NOMO-1 treated with DMSO at 0.1 percent for 48 hours (cell line): ENCODE results near the gene CAPRIN2.

ENCODE experiments used
- DNase-seq: peaks from one replicate; lab custom pipeline; 2025; ENCODE audit not compliant: unreplicated experiment; lab: John Stamatoyannopoulos, UW

The CAPRIN2 gene

DNA sequence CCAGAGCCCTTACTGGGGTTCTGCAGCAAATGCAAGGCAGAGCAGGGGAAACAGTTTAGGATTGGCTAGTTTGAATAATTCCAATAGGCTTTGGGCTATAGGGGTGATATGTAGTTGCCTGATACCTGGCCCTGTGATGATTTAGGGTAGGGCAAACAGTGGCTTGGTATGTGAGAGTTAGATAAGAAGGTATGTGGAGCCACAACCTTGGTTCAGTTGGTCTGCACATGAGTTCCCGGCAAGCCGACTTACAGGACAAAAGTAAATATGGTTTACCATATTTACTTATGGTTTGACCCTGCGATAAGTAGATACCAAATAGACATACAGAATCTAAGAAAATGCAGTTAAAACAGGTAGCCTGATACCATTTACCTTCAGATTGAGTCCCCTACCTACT, 8.3 kb upstream of the CAPRIN2 start:
- DNase-seq = no peak

DNA sequence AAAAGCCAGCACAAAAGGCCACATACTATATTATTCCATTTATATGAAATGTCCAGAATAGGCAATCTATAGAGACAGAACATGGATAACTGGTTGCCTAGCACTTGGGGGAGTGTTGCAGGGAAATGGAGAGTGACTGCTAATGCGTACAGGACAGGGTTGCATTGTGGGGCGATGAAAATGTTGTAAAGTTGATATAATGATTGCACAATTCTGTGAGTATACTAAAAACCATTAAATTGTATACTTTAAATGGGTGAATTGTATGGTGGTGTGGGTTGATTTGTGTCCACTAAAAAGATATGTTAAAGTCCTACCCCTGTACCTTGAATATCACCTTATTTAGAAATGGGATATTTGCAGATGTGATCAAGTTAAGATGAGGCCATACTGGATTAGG, 7.0 kb upstream of the CAPRIN2 start:
- no peak for DNase-seq

DNA sequence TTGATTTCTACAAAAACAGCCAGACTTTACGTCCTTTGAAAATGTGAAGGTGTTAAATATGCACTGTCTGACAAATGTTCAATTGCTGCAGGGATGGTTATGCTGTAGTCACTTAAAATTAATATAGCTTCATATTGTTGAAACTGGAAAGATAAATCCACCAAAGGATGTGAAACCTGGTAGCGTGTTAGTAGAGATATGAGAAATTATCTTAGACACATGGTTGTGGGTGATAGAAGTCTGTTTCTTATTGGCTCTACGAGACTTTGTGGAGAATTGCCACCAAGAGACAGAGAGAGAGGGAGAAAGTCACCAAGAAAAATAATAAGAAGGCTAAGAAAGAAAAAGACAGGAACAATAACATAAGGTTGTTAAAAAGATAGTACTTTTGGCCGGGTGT, 2.6 kb upstream of the CAPRIN2 start:
- DNase-seq = no peak

DNA sequence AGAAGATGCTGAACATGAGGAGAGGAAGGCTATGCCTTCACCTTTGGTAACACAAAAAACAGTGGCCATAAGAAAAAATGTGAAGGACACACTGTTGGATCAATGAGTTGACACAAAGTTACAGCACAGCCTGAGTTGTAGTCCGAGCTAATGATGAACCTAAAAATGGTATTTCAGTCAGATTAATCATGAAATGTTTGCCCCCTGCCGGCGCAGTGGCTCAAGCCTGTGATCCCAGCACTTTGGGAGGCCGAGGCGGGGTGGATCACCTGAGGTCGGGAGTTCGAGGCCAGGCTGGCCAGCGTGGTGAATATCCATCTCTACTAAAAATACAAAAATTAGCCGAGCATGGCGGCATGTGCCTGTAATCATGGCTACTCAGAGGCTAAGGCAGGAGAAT, 1.3 kb upstream of the CAPRIN2 start:
- DNase-seq = no peak

DNA sequence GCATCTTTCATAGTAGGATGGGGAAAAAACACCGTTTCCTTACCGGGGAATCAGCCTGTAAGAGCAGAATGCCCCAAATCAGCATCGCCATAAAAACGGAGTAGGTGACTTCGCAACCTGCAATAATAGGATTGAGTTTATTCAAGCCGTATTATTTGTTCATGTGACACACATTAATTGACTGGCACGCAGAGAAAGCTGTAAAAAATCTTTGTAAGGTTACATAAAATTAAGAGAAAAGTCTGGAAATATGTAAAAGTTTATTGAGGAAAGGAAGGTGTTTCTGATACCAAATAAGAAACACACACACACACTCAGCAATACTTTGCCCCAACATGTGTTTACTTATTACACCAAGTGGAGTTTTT, 628 bp upstream of the CAPRIN2 start:
- no peak for DNase-seq

DNA sequence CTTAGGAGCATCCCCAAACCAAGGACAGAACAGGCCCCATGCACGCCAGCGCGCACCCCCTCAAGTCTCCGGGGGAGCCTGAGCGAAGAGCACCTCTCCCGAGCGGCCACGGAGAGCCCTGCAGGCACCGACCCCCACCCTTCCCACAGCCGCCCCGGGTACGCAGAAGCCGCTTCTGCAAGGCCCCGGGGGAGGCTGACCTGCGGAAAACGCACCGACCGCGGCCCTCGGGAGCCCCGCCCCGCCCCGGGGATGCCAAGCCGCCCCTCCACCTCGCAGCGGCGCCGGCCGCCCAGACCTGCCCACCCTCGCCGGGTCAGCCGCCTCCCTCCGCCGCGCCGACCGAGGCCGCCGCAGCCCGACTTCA, 385 bp downstream of the CAPRIN2 start:
- DNase-seq = peak; percentile 53

DNA sequence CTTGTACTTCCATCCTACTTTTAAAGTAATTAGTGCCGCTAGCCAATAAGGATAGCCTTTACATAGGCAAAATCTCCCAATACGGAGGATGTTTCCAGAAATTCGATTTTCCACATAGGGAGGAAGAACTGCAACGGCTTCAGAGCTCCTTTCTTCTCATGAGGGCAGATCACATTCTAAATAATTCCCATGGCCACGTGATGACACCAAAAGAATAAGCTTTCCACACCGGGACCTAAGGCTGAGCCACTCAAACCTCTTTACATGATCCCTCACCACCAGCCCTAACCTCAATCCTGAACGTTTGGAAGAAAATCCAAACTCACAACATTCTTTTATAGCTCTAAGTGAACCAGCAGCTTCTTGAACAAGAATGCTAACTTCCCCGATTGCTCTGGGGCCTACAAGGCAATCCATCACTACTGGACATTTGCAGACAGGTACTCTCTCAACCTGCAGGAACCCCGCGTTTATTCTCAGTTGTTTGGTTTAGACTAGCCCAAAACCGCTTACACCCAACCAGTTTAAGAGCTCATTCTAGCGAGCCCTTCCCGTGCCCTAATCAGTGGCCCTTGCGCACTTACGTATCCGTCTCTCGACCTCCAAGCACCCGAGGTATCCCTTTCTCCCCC, 884 bp downstream of the CAPRIN2 start:
- peak; percentile 22 for DNase-seq

DNA sequence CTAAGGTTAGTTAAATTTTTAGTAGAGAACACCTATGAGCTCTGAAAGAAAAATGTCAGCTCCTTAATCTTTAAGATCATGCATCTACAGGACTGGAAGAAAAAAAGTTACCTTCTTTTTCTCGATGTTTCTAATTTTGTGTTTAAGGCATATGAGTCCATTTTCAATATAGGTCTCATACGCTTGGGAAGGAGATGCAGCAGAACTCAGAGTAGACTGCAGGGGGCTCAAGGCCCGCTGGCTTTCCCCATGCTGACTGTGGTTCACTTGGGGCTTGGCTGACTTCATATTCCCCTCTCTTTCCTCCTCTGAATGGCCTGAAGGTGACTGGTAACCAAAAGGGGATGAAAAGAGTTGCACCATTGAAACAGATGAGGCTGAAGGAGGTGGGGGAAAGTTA, 1.5 kb downstream of the CAPRIN2 start:
- DNase-seq = peak; percentile 4

DNA sequence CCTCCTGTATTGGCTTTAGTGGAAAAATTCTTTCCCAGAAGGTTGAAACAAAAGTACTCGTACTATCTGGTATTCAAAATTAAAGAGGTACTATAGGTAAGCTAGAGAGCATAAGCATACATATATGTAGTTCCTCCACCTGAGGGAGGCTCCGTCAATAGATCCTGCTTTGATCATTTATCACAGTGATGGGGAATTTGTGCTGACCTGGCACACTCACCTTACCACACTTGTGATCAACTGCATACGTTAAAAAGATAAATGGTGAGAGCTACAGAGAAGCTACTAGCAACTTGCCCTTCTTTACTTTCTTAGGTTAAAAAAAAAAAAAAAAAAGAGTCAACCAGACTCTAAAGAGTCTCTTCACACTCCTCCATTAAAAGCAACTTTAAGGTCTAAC, 2.5 kb downstream of the CAPRIN2 start:
- DNase-seq = no peak

DNA sequence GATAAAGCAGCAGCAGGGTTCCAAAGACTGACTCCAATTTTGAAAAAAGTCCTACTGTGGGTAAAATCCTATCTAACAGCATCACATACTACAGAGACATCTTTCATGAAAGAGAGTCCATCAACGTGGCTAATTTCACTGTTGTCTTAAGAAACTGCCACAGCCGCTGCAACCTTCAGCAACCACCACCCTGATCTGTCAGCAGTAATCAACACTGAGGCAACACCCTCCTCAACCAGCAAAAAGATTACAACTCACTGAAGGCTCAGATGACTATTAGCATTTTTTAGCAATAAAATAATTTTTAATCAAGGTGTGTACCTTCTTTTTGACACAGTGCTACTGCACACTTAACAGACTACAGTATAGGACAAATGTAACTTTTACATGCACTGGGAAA, 6.6 kb downstream of the CAPRIN2 start:
- DNase-seq = no peak

DNA sequence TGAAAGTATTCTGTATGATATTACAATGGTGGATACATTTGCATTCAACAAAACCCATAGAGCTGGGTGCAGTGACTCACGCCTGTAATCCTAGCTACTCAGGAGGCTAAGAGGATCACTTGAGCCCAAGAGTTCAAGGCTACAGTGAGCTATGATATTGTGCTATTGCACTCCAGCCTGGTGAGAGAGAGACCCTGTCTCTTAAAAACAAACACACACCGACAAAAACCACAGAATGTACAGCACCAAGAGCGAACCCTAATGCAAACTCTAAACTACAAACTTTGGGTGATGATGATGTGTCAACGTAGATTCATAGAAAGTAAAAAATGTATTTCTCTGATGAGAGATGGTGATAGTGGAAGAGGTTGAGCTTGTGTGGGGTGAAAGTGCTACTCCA, 8.6 kb downstream of the CAPRIN2 start:
- no peak for DNase-seq

DNA sequence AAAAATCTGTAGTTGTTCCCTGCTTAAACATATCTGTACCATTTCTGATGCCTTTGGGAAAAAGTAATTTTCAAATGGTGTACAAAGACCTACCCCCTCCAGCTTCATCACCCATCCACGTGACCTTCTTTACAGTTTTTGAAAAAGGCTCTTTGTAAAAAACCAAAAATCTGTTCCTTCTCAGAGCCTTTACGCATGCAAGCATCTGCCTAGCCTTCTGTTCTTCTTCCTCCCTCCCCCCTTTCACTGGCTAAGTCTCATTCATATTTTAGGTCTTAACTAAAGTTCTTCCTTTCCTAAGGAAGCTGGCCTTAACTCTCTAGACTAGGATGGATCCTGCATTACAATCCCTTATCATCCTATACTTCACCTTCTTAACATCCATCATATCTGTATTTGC, 10.4 kb downstream of the CAPRIN2 start:
- no peak for DNase-seq

DNA sequence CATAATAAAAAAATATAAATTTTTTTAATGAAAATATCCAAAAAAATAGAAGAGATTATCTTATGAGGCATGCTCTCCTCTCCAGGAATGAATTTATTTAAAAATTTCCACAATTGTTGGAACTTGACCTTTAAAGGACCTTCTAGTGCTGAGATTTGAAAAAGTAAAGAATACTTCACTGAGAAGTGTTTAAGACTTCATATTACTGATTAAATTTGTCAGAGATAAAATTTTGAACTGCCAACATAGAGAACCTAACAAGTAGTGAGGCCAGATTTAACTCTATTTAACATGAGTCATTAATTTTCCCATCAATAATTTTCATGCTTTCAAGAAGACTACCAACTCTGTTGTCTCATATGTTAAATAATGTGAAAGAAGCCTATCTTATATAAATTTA, 14.5 kb downstream of the CAPRIN2 start:
- no peak for DNase-seq

DNA sequence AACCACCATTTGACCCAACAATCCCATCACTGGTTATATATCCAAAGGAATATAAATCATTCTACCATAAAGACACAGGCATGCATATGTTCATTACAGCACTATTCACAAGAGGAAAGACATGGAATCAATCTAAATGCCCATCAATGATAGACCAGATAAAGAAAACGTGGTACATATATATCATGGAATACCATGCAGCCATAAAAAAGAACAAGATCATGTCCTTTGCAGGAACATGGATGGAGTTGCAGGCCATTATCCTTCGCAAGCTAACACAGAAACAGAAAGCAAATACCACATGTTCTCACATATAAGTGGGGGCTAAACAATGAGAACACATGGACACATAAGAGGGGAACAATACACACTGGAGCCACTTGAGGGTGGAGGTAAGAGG, 15.7 kb downstream of the CAPRIN2 start:
- no peak for DNase-seq

DNA sequence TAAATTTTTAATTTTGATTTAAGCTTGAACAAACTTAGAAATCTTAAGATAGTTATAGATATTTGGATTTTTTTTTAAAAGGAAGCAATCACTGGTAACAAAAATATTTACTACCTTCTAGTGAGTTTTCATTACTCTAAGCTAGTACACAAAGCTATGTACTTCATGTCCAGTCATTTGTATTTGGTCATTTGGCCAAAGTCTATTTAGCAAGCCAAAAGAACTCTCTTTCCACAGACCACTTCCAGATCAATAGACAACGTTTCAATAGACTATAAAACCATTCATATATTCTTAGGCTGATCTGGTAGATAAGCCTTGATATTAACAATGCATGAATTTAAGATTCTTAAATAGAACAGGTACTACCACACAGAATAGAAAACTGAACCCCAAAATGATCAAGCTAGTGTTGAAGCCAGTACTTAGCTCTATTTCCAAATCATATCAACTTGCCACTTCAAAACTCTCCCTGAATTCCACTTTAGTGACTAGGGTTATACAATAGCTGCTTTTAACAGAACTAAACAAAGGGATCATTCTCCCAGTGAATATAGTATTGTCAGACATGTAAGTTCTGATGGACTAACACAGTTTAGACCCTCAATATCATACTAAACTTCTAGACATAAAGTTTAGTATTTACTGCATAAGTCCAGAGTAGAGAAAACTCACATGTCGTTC, 21.7 kb downstream of the CAPRIN2 start:
- no peak for DNase-seq

DNA sequence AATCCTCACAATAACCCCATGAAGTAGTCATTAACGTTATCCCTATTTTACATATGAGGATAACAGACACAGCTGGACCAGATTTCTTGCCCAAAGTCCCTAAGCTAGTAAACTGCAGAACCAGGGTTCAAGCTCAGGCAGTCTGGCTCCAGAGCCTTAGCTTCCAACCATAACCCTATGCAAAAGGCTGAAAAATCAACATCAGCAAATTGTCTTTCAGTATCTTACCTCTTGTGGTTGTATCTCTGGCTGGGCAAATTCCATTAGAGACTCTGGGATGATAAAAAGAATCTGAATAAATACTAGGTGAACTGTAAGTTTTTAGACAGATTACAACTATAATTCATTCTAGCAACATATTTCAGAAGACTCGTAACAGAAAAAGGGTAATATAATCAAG, 24.7 kb downstream of the CAPRIN2 start:
- no peak for DNase-seq

DNA sequence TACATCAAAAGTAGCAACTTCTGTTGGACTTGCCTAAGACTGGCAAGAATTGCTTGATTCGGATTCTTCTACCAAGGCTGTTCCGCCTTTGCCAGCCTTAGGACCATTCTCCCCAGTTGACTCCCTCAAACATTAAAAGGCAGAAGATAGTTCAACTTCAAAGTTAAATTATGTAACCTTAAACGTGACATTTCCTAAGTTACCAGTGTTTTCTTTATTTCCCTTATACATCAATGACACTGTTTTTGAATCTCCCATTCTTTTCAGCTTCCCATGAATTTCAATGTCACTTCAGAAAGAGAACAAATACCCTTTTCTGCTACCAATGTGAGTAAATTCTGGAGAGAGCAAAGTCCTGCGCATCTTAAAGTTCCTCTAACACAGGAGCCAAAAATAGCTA, 25.2 kb downstream of the CAPRIN2 start:
- DNase-seq = no peak

DNA sequence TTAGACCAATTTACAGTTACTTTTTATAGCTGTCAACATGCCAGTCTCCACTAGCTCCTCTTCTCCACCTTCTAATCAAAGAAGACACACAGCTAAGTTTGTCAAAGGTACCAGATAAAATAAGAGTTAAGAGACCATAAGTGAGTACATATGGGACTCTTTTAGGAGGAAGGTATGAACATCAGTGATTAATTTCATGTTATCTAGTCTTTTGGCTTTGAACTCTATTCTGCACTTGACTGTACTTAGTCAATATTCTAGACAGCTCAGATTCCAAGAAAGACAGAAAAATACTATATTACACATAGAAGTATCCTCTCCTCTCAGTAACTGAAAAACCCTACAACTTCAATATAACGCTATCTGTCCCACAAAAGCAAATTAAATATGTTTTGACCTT, 28.1 kb downstream of the CAPRIN2 start:
- DNase-seq = no peak

DNA sequence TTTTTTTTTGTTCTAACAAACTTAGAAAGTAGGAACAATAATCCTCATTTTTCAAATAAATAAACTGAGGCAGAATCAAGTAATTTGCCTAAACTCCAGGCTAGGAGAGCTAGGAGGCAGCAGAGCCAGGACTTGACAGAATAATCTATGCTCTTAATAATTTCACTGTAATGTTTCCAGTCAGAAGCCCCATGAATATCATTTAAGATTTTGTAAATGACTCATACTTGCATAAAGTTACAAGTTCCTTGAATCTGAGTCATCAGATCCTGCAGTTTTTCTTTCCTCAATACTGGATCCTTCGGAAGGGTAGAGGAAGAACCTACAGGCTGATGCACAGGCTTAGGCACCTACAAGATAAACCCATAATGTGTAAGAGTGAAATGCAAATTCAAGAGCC, 29.0 kb downstream of the CAPRIN2 start:
- DNase-seq = no peak

DNA sequence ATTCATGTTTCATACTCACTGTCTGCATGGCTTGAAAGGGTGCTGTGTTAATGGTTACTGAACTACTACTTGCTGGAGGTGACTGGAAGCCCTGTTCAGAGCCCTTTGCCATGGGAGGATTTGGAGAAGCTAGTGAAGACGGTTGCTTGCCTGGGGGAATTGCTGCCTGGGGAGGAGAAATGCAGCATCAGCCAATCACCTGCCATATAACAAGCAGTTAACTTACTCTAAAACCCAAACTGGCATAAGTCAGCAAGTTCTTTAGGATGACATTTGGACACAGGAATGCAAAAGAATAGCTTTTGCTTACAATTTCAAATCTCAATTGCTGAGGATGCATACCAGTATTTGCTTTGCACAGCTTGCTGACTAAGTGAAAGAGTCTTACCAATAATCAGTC, 35.7 kb downstream of the CAPRIN2 start:
- no peak for DNase-seq

DNA sequence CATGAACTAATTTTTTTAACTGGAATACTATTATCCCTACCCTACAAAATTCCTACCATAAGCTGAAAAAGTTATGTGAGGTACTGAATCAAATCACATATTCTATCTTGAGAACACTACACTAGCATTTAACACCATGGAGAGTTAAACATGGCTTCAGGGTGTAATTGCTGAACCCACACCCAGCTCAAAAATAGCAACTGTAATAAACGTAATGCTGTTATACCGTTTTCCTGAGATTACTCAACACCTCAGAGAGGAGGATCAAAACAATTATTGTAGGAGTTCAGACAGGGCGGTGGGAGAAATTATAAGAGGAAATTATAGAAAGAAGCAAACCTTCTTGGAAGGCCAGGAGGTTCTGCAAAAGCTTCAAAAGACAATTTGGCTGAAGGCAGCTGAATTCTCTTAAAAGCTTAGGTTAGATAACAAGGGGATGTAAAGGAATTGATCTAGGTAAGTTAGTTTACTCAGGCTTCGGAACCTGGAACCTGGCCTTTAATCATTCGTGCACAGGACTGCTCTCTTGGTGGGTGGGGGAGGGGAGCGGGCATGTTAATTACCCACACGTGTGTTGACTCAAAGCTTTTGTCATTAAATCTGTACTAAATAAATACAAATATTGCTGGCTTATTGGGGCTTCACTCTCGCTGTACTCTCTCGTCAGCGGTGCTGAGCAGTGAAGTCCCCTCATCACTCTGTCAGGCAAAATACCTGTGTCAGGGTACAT, 47.0 kb downstream of the CAPRIN2 start:
- DNase-seq = peak; percentile 28

DNA sequence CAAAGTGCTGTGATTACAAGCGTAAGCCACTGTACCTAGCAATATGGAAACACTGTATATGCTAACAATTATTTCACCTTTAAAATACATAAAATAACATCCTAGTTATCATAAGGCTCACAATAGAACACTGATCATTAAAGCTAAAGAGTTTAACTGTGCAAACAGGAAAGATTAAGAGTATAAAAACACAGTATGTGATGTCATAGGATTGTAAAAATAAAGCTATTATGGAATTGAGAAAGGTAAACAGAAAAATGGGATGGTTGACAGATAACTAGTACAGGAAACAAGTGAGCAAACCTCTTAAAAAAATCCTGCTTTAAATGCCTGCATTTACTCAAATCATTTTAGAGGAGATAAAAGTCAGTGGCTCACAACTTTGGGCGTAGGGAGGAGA, 48.3 kb downstream of the CAPRIN2 start:
- DNase-seq = no peak

DNA sequence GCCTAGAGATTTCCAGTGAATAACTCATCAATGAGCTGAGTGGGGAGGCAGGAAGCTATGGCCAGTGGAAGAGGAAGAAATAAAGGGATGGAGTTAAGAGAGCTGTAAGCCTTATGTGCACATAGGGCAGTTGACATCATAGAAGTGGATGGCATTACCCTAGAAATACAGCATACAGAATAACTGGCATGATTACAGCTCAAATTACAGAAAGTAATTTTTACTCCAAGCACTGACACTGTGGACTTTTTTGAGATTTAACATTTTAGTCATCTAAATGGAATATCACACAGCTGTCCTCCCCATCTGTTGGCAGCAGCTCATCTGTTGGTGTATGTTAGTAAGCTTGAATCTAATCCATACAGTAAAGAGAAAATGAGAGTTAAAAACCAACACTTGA, 53.7 kb downstream of the CAPRIN2 start:
- no peak for DNase-seq
